Superior temporal gyrus (tissue), 1 donor: ENCODE data around the gene FEZF1.

Source experiments
- DNase-seq: peaks from one replicate; pipeline ENCODE4 v3.0.0-alpha.2; 2016; ENCODE audit errors: extremely low spot score

FEZF1 gene

GRCh38 chr7:122268101-122268500 is 36.4 kb downstream of the FEZF1 start:
- DNase-seq: no peak

DNA sequence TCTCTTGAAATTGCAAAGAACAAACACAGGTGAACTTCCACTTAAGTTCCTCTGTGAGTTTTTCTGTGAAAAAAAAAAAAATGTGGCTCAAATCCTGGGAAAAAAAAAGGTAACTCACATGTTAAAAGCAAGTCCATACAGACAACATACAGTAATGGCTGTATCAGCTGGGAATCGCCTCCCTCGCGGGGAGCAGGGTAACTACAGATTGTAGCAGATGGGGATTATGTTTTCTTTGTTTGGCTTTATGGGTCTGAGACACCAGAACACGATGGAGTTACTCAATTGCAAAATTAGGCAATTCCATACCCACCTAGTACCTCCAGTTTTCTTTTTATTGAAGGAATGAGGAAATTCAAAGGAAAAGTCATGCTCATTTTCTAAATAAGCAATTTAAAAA is 42.3 kb downstream of the FEZF1 start:
- no peak for DNase-seq

- DNase-seq: no peak
Measured at GRCh38 chr7:122261442-122261841, 43.1 kb downstream of the FEZF1 start.

GRCh38 chr7:122261016-122261415 is 43.5 kb downstream of the FEZF1 start:
- no peak for DNase-seq

DNA sequence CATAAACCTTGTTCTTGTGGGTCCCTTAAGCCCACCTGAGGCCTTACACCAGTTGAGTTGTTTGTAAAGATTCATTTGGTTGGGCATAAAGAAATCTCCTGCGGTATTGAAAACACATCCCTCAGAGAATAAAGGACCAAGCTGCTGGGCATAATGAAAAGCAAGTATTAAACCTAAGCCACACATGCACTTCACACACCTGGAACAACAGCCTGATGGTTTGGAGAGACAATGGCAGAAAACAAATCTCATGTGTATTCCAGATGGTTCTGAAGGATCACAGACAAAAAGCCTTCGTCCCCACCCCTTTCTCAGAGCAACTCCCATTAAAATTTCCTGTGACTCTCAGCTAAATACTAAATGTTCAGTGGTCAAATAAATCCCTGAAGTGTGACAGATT is 44.2 kb downstream of the FEZF1 start:
- DNase-seq: no peak

DNA sequence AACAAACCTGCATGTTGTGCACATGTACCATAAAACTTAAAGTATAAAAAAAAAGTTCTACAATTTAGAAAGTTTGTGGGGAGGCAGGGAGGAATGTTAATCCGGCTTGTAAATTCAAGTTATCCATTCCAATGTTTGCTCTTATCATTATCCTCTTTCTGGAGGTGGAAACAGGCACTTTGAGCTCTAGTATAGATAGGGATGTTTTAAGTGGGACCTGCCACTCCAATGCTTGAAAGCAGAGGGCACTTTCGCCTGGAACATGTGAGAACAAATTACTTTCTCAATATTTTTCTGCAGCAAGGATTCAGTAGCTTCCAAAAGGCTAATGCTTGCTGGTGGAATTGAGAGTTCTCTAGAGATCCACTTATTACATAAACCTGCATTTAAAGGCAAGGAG is 45.6 kb downstream of the FEZF1 start:
- no peak for DNase-seq

GRCh38 chr7:122257056-122257455 is 47.5 kb downstream of the FEZF1 start:
- no peak for DNase-seq

DNA sequence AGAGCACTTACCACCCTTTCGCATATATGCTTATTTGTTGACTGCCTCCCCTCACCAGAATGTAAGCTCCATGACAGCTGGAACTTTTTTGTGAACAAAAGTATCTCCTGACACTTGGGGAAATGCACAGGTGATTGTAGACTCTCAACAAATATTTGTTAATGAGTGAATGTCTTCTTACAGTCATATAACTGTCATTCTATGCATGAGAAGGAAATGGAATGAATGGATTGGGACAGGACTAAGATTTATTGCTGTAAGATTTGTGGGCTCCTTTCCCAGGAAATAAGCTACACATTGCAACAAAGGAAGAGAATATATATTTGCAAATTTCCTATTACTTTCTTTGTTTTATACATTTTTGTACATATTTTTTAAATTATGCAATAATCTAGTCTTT is 48.5 kb downstream of the FEZF1 start:
- no peak for DNase-seq

GRCh38 chr7:122255454-122255853 is 49.1 kb downstream of the FEZF1 start:
- DNase-seq: no peak
